Right forelimb (tissue), 1 donor: ENCODE measurements around the gene SMYD3.
"Not testable (repeated sequence)": the region's sequence is repeated elsewhere in the genome, so short reads cannot be mapped to it uniquely, and the experiment has no call there.

ENCODE experiments used
- DNase-seq: peaks from one replicate; pipeline ENCODE4 v3.0.0-alpha.2; 2018

The SMYD3 gene

DNA sequence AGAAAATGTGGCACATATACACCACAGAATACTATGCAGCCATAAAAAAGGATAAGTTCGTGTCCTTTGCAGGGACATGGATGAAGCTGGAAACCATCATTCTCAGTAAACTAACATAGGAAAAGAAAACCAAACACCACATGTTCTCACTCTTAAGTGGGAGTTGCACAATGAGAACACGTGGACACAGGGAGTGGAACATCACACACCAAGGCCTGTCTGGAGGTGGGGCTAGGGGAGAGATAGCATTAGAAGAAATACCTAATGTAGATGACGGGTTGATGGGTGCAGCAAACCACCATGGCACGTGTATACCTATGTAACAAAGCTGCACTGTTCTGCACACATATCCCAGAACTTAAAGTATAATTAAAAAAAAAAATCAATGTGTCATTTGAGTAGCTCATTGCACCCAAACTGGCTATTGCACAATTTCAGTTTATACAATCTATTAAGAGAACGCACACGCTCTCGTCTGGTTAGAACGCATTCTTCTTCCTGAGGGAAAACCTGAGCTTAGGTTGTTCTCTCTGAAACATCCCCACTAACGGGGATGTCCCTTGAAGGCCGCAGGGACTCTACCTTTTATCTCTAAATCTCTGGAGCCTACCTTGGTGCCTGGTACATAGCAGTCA lies 535.9 kb downstream of the SMYD3 start:
- not testable (repeated sequence) for DNase-seq

DNA sequence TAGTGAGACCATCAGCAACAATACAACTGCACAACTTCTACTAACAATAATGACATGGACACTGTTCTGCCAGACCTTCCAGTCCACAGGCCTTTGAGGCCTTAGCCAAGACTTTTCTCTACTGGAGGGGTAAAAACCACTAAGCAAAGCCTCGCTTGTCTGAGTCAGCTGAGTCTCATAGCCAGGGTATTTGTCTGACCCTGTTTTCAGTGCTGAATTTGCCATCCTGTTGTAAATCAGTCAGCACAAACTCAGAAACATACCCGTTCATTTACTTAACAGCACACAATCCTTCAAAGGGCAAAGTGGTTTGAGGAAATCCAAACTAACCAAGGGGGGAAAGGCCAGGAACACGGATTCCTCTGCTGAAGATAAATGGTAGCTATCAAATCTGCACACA lies 537.8 kb downstream of the SMYD3 start:
- no peak for DNase-seq

DNA sequence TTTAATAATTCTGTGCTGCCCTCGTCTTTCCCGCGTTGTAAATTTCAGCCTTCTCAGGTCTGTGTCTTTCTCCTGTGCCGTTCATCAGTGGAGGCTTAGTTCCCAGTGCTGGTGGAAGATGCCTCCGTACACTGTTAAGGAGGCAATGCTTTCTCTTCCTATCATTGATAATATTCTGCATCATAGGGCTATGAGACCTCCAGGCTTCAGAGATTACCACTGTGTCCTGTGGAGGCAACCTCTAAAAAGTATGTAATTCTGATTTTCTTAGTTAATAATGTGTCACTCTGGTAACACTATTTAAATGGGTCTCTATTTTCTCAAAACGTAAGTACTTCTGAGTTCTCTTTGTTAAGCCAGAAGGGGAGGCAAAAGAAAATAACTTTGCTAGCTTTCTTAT lies 538.3 kb downstream of the SMYD3 start:
- no peak for DNase-seq

GRCh38 chr1:245965398-245965797 lies 541.7 kb downstream of the SMYD3 start:
- DNase-seq: no peak

- DNase-seq: no peak
Observed at GRCh38 chr1:245963649-245964048, 543.4 kb downstream of the SMYD3 start.

GRCh38 chr1:245962453-245962852 lies 544.6 kb downstream of the SMYD3 start:
- DNase-seq: no peak

DNA sequence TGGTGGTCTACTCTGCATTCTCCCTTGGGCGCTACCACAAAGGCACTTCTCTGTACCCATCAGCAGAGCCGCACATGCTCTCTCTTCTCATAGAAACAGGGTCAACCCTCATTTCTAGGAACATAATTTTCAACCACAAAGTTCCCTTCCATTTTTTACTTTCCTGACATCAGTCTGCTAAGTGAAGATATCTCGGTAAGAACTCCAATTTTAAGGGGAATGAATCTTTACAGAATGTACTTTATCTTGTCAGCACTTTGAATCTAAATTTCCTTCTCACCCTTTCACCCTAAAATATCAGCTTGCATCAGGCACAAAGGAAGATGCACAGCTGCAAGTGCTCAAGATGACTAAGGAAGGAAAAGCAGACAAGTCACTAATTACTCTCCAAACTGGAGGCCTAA lies 545.9 kb downstream of the SMYD3 start:
- DNase-seq: no peak

GRCh38 chr1:245960171-245960570 lies 546.9 kb downstream of the SMYD3 start:
- DNase-seq: no peak

DNA sequence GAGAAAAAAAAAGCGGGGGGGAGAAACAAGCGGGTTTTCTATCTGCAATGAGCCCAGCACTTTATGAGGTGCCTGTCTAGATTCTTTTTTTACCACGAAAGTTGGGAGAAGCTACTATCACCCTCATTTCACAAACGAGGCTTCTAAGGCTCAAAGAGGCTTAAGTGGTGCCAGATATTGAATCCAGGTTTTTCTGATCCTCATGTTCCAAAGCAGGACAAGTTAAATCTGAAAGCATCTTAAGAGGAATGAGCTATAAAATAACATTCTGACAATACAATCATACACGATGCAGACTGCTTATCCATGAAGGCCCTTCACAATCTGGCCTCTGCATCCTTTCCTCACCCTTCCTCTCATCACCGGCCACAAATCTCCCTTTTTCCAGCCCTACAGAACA lies 549.1 kb downstream of the SMYD3 start:
- DNase-seq: no peak

DNA sequence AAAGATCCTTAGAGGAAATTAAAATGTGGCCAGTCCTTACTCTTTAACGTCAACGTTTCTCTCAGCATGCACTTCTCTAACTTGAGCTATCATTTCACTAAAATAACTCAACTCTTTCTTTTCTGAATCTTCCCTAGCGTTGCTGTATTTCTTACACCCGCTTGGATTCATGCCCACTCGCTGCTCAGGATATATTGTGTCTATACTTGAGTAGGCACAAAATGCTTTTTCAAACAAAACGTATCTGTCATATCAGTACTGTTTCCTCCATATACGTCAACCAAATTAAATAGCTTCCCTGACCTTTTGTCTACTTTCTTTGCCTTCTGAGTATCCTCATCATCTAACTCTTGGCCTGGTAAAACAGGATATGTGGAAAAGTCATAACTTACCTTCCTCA lies 549.7 kb downstream of the SMYD3 start:
- DNase-seq: no peak

DNA sequence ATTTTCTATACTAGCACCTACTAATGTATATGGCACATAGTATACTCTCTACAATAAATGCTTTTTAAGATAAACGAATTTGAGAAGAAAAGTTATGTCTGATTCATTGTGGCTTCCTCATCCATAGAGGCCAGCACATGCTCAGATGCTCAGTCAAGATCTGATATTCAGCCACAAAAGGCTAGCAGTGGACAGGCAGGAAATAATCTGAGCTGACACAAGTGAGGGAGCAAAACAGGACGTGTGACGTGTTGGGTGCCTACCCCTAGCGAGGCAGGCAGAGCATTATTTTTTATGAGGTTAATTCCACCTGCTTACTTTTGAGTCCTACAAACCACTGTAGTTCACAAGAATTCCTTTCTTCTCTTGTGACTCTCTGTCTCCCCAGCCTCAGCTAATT lies 550.9 kb downstream of the SMYD3 start:
- no peak for DNase-seq

DNA sequence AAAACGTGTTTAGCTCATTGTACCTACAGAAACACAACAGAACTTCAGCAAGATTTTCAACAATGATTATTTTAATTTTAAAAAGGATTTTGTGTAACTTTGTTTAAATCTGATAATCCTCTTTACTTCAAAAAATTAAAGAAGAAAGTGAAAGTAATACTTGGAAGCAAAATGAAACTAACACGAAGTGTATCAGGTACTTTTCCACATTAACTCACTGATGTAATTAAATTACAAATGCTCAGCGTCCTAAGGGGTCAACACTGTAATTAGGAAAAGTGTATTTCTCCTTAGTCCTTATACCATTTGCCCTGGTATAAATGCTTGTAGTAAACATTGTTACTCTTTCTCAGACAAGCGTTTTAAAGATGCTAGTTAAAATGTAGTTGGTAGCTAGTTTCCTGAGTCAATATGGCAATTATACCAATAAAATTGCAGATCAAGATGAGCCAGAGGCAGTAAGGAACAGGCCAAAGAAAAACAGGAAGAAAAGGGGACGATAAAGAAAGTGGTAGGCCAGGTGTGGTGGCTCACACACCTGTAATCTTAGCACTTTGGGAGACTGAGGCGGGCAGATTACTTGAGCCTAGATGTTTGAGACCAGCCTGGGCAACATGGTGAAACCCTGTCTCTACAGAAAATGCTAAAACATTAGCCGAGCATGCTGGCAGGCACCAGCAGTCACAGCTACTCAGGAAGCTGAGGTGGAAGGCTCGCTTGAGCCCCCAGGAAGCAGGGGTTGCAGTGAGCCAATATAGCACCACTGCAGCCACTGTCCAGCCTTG lies 553.0 kb downstream of the SMYD3 start:
- DNase-seq: no peak

GRCh38 chr1:245952383-245953026 lies 554.6 kb downstream of the SMYD3 start:
- no peak for DNase-seq

DNA sequence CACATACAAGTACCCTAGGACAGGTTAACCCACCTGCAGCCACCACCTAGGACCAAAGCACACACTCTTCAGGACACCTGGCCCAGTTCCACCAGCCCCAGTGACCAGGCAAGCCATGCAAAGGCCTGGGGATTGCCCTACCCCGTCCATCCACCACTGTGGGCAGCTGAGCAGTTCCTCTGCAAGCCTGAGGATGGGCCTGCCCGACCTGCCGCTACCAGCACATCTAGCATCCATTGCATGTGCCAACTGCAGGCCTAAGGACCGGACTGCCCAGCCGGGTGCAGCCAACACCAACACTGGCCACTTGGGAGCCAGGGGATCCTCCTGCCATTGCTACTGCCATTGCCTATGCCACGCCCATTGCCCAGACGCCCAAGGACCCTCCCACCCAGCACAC lies 558.3 kb downstream of the SMYD3 start:
- no peak for DNase-seq

- no peak for DNase-seq
Observed at GRCh38 chr1:245946905-245947304, 560.2 kb downstream of the SMYD3 start.

DNA sequence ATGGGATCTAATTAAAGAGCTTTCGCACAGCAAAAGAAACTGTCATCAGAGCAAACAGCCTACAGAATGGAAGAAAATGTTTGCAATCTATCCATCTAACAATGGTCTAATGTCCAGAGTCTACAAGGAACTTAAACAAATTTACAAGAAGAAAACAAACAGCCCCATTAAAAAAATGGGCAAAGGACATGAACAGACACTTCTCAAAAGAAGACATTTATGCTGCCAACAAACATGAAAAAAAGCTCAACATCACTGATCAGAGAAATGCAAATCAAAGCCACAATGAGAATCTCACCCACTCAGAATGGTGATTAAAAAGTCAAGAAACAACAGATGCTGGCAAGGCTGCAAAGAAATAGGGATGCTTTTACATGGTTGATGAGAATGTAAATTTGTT lies 561.9 kb downstream of the SMYD3 start:
- not testable (repeated sequence) for DNase-seq

GRCh38 chr1:245942856-245943255 lies 564.2 kb downstream of the SMYD3 start:
- no peak for DNase-seq

- DNase-seq: not testable (repeated sequence)
Observed at GRCh38 chr1:245941771-245942170, 565.3 kb downstream of the SMYD3 start.

GRCh38 chr1:245939756-245940345 lies 567.2 kb downstream of the SMYD3 start:
- DNase-seq: no peak

- DNase-seq: no peak
Observed at GRCh38 chr1:245938046-245938435, 569.0 kb downstream of the SMYD3 start.

DNA sequence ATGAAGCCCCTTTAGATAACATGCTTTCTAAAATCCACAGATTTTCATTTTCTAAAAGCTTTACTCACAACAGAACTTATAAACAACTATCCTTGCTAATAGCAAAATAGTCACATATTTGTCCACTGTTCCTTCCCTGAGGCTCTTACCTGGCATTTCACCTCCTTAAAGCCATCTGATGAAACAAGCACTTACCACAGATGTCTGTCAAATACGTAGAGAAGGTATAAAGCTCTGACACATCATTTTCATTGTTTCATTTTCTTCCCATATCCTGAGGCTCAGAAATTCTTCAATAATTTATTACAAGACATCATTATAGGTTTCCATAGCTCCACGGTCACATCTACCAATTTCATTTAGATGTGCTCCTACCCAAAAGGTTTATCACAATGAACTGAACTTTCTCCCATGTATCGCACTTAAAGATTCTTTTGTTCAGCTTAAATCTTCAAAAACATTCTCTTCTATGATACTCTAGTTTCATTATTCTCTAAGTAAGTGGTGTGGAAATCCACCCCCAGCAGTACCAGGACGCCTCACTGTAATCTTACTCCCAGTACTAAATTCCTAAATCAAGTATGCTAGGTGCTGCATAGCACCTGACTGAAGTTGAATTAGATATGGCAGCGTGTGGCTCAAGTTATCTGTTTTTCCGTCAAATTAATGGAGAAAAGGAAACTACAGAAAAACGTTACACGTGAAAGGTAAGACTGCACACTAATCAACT lies 569.6 kb downstream of the SMYD3 start:
- DNase-seq: no peak

DNA sequence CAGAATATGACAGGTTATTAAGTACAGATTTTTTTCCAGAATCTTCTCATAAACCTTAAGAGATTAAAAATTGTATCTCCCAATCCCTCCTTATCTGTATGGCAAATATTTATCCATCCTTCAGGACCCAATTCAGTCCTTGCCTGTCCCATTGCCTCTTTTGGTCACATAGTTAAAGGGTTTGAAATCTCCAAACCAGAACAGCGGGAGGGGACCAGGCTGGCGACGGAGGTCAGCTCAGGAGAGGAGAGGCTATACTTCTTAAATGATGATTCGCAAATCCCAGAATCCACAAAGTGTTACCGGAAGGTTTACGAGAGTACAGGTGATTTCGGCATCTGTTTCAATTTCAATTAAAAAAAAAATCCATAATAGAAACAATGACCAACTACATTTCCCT lies 572.7 kb downstream of the SMYD3 start:
- no peak for DNase-seq

DNA sequence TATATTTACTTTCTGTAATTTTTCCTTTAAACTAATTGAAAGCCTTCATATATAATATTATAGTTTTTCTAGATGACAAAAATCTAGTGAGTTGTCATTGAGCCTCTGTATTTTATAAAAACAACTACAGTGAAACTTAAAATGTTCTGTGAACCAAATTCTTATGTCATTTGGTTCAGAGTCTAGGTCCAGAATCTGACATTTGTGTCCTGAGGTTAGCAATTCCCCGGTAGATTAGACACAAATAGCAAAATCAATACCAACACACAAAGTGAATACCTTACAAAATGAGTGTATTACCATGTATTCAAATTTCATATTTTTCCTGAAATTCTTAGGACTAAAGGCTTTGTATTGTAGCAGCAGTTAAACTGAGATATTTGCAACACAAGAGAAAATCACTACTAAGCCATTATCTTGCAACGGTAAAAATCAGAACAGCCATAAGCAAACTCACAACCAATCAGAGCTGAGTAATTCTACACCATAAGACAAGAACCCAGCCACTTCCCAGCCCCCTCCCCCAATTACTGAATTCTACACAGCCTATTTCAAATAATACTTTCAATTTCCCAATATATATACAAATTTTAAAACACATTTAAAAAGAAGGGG lies 573.5 kb downstream of the SMYD3 start:
- DNase-seq: no peak
